Ectodermal cell (in vitro differentiated cells): ENCODE measurements around the gene KPNA3.
"Not testable (repeated sequence)": the region's sequence is repeated elsewhere in the genome, so short reads cannot be mapped to it uniquely, and the experiment has no call there.

Experiments
- H3K27ac ChIP-seq: 2 replicates; pipeline ENCODE4 v1.7.0; 2013; ENCODE audit warnings: mild to moderate bottlenecking, low read depth, low read length; ENCODE audit not compliant: insufficient read depth, poor library complexity, severe bottlenecking
- H3K27me3 ChIP-seq: 2 replicates; pipeline ENCODE4 v1.7.0; 2013; ENCODE audit warnings: mild to moderate bottlenecking, low read length; ENCODE audit not compliant: insufficient read depth, control insufficient read depth, poor library complexity, severe bottlenecking
- H3K36me3 ChIP-seq: one replicate; pipeline ENCODE4 v1.7.0; 2013; ENCODE audit warnings: low read length; ENCODE audit not compliant: control insufficient read depth, insufficient read depth
- H3K4me1 ChIP-seq: one replicate; pipeline ENCODE4 v1.7.0; 2013; ENCODE audit warnings: low read length; ENCODE audit not compliant: control insufficient read depth, insufficient read depth
- H3K4me3 ChIP-seq: 2 replicates; pipeline ENCODE4 v1.7.0; 2013; ENCODE audit warnings: low read depth, low read length, control low read depth; ENCODE audit not compliant: insufficient read depth
- H3K9me3 ChIP-seq: 2 replicates; pipeline ENCODE4 v1.7.0; 2013; ENCODE audit warnings: mild to moderate bottlenecking, low read length, moderate library complexity; ENCODE audit not compliant: control insufficient read depth
- WGBS, 2 experiments: methylation state at CpG; one replicate each; pipeline ENCODE4 v1.1.7; 2013; ENCODE audit warnings: missing lambda C conversion rate in 2 of 2; 5-methylcytosine and 5-hydroxymethylcytosine counted together

Gene KPNA3

DNA sequence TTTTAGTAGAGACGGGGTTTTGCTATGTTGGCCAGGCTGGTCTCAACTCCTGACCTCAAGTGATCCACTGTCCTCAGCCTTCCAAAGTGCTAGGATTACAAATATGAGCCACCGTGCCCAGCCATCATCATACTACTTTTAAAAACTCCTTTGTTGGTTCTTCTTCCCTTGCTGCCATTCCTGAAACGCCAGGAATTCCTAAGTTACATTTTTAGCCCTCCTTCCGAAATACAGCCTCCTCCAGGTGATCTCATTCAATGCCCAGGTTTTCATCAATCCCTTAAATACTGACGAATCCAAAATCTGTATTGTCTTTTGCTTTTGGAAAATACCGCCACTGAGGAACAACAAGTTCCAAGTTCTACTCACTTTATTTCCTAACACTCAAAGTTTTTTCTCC is 75.9 kb downstream of the KPNA3 start:
- Histone ChIP-seq H3K27me3 (no peaks in the 10 kb centered on the region), H3K9me3 (no peaks in the 10 kb centered on the region), H3K27ac (no peak overlapping the region), H3K4me3 (no peak overlapping the region), H3K4me1 (no peaks in the 10 kb centered on the region), H3K36me3 (peaks cover 11% of the 10 kb centered on the region)
- WGBS, 2 experiments: 90 to 95% methylated on average over 6 of the region's 6 CpGs

DNA sequence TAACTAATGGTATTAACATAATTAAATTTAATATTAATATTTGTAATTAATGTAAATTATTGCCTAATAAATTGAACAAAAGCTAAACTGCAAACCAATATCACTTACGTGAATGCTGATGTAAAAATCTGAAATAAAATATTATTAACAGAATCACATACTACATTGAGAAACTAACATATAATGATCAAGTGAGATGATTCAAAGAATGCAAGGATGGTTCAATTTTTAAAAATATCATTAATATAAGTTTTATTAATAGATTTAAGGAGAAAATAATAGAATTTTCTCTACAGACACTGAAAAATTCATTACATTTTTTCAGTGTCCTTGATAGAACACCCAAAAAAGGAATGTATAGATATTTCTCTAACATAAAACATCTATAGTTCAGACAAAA is 77.7 kb downstream of the KPNA3 start:
- Histone ChIP-seq H3K9me3 (no peaks in the 10 kb centered on the region), H3K36me3 (peaks cover 11% of the 10 kb centered on the region)
- WGBS, 2 experiments: no CpG with 5 or more reads among the region's 1 CpG

DNA sequence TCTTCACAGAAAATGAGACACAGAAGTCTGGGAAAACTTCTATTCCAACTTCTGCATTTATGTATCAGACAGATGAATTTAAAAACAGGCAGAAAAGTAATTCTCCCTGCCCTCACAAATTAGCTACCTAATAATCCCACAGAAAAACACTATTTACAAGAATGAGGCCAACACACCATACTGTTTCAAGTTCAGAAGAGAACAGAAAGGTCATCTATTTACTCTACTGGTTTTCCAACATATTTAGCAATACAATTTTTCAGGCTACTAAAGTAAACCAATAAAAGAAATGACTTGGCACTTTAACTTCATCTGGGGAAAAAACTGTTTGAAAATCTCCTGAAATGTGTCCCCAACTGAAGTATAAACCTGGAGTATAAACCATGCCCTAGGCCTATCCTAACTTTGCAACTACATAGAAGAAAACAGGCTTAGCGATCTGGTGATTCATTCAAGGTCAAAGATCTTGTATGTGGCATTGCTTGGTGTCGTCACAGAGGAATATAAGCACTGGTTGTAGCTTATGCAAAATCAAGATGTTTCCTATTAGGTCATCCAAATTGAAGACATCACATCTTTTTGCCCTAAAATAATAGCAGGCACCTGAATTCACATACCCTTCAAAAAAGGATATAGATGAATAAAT is 81.1 kb downstream of the KPNA3 start:
- H3K27ac ChIP-seq: no peak overlapping the region
- 95 to 100% methylated on average over 2 of the region's 2 CpGs for WGBS, 2 experiments
- no peaks in the 10 kb centered on the region for H3K4me1 ChIP-seq
- H3K9me3 ChIP-seq: no peaks in the 10 kb centered on the region
- H3K27me3 ChIP-seq: no peaks in the 10 kb centered on the region
- H3K4me3 ChIP-seq: no peak overlapping the region
- H3K36me3 ChIP-seq: peaks cover 8% of the 10 kb centered on the region

More for the DNA sequence above, 77.7 kb downstream of the KPNA3 start:
- Histone ChIP-seq H3K4me1 (no peaks in the 10 kb centered on the region), H3K4me3 (no peak overlapping the region), H3K27ac (no peak overlapping the region), H3K27me3 (no peaks in the 10 kb centered on the region)

- H3K36me3 ChIP-seq: peaks cover 14% of the 10 kb centered on the region
- WGBS, 2 experiments: 85 to 94% methylated on average over 5 of the region's 7 CpGs
Measured at GRCh38 chr13:49704264-49704663, 88.2 kb downstream of the KPNA3 start.

DNA sequence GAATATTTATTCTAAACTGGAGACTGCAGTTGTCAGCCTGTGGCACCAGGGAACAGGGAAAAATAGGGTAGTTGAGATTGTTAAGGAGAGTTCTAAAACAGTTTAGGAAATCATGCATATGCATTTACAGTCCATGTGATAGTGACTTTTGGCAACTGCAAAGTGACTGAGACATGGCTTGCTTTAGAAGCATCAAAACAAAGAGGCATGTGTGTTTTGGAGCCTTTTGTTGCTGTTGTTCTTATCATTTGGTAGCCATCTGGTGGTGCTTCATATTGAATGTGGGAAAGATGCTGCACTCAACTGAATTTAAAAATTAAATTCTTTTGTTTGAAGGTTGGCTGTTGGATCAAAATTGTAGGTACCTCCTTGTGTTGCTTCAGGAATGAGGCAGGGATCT is 91.0 kb downstream of the KPNA3 start:
- Histone ChIP-seq H3K27ac (no peak overlapping the region), H3K9me3 (no peaks in the 10 kb centered on the region), H3K27me3 (no peaks in the 10 kb centered on the region), H3K36me3 (peaks cover 9% of the 10 kb centered on the region), H3K4me1 (no peaks in the 10 kb centered on the region), H3K4me3 (no peak overlapping the region)

More at GRCh38 chr13:49704264-49704663, 88.2 kb downstream of the KPNA3 start:
- H3K27me3 ChIP-seq, H3K27ac ChIP-seq, H3K4me1 ChIP-seq, H3K4me3 ChIP-seq, H3K9me3 ChIP-seq: not testable (repeated sequence)

DNA sequence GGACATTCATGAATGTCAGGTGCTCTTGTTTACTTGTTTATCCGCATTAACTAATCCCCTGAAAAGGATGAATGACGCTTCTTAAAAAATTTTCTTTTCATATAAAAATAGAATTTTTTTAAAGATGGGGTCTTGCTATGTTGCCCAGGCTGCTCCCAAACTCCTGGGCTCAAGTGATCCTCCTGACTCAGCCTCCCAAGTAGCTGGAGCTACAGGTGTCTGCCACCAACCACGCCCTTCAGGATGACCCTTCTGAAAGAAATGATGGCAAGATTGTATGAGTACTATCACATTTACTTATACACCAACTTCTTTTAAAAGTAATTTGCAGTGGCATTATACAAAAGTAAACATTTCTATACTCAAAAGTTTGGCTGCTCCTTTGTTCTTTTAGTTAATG is 95.0 kb downstream of the KPNA3 start:
- peaks cover 4% of the 10 kb centered on the region for H3K36me3 ChIP-seq
- no peak overlapping the region for H3K4me3 ChIP-seq
- no peaks in the 10 kb centered on the region for H3K27me3 ChIP-seq
- H3K4me1 ChIP-seq: no peaks in the 10 kb centered on the region
- no peaks in the 10 kb centered on the region for H3K9me3 ChIP-seq
- 100% methylated on average over 2 of the region's 3 CpGs; no CpG with 5 or more reads in 1 of the 2 experiments for WGBS, 2 experiments
- no peak overlapping the region for H3K27ac ChIP-seq

DNA sequence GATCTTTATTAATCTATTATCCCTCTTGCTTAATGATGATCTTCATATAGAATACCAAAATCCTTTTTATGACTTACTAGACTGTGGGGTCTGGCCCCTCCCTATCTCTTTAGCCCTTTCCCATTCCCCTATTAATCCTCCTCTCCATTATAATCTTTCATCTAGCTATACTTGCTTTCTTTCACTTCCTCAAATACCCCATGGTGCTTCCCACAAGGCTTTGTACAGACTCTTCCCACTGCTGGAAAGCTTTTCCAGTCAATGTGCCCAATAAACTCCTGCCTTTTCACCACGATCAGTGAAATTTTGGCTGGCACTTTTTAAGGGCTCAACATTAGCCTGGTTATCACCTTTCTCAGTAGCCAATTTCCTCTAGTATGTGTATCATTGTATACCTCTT is 98.0 kb downstream of the KPNA3 start:
- Histone ChIP-seq H3K27me3 (no peaks in the 10 kb centered on the region), H3K36me3 (no peaks in the 10 kb centered on the region), H3K4me3 (no peak overlapping the region), H3K4me1 (no peaks in the 10 kb centered on the region), H3K9me3 (no peaks in the 10 kb centered on the region), H3K27ac (no peak overlapping the region)
- 90 to 93% methylated on average over 1 of the region's 1 CpG for WGBS, 2 experiments

DNA sequence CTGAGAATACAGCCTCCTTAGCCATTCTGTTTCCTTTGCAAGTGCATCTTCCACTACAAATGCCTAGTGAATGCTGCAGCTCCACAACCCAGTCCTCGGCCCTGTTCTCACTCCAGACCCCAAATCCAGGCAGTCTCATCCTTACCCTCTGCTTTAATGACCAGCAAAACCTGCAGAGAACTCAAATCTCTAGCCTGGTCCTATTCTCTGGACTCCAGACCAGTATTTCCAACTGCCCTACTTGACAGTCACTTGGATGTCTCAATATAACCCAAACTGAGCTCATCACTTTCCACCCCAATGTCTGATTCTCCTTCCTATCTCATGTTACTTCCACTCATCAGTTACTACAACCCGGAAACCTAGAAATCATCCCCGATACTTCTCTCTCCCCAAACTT is 98.6 kb downstream of the KPNA3 start:
- Histone ChIP-seq H3K27me3 (no peaks in the 10 kb centered on the region), H3K9me3 (no peaks in the 10 kb centered on the region), H3K27ac (no peak overlapping the region), H3K36me3 (no peaks in the 10 kb centered on the region), H3K4me1 (no peaks in the 10 kb centered on the region), H3K4me3 (no peak overlapping the region)
- WGBS, 2 experiments: 91% methylated on average over 3 of the region's 3 CpGs

- Histone ChIP-seq H3K27ac (no peak overlapping the region), H3K4me3 (no peak overlapping the region), H3K36me3 (no peaks in the 10 kb centered on the region), H3K9me3 (no peaks in the 10 kb centered on the region), H3K27me3 (no peaks in the 10 kb centered on the region), H3K4me1 (no peaks in the 10 kb centered on the region)
- 92 to 94% methylated on average over 4 of the region's 4 CpGs for WGBS, 2 experiments
Measured at GRCh38 chr13:49693191-49693733, 99.2 kb downstream of the KPNA3 start.

DNA sequence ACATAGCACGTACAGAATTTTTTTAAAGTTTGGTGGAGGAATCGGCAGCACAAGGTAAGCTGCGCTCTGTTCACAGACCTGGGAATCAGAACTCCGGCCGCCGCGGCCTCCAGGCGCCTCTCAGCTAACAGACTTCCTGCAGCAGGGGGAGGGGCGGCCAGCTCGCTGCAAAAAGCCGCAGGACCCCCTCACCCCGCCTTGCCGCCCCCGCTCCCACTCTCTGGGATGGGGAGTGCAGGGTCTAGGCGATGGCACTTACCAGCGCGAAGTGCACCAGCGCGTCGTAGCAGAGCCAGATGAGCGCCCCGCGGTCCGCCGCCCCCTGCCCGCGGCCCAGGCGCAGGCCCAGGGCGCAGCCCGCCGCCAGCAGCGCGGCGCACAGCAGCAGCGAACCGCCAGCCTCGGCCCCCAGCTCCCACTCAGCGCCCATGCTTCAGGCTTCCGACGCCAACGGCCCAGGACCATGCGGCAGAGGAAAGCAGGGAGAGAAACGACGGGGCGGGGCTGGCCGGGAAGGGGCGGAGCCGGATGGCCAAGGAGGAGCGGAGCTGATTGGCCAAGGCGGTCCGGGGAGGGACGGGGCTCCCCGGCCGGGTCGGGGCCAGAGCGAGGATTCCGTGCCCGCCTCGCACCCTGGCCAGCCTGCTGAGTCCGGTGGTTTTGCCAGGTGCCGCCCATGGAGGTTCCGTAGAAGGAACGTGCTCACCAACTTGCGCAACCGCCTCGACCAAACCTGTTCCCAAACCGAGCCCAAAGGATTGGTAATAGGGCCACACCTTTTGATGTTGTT is 101.3 kb downstream of the KPNA3 start, which contains the start of gene EBPL:
EBPL (minus strand) TSS at position 492 of the 790 bp plus-strand sequence; CDS start at position 430, 62 bp downstream.
- 1% methylated on average over 67 of the region's 67 CpGs for WGBS, 2 experiments
- peak within 1 kb of the TSS; percentile 87 for H3K27ac ChIP-seq
- peak within 1 kb of the TSS; percentile 71 for H3K4me3 ChIP-seq
- H3K9me3 ChIP-seq: no peaks in the 10 kb centered on the region
- no peaks in the 10 kb centered on the region for H3K4me1 ChIP-seq
- H3K27me3 ChIP-seq: no peaks in the 10 kb centered on the region
- H3K36me3 ChIP-seq: peaks cover 4% of the 10 kb centered on the region
